GM18867 (cell line): ENCODE measurements around the gene BTBD7.
A peak's percentile ranks its signal among the peaks of the same experiment; 100 is the strongest.
"Not testable (repeated sequence)": the region's sequence is repeated elsewhere in the genome, so short reads cannot be mapped to it uniquely, and the experiment has no call there.

ENCODE experiments used
- ATAC-seq: cut with Tn5 transposase; IDR thresholded peaks from one replicate; pipeline ENCODE4 v1.9.1; 2021; ENCODE audit warnings: mild to moderate bottlenecking, moderate library complexity; ENCODE audit not compliant: unreplicated experiment

BTBD7 gene, protein sequence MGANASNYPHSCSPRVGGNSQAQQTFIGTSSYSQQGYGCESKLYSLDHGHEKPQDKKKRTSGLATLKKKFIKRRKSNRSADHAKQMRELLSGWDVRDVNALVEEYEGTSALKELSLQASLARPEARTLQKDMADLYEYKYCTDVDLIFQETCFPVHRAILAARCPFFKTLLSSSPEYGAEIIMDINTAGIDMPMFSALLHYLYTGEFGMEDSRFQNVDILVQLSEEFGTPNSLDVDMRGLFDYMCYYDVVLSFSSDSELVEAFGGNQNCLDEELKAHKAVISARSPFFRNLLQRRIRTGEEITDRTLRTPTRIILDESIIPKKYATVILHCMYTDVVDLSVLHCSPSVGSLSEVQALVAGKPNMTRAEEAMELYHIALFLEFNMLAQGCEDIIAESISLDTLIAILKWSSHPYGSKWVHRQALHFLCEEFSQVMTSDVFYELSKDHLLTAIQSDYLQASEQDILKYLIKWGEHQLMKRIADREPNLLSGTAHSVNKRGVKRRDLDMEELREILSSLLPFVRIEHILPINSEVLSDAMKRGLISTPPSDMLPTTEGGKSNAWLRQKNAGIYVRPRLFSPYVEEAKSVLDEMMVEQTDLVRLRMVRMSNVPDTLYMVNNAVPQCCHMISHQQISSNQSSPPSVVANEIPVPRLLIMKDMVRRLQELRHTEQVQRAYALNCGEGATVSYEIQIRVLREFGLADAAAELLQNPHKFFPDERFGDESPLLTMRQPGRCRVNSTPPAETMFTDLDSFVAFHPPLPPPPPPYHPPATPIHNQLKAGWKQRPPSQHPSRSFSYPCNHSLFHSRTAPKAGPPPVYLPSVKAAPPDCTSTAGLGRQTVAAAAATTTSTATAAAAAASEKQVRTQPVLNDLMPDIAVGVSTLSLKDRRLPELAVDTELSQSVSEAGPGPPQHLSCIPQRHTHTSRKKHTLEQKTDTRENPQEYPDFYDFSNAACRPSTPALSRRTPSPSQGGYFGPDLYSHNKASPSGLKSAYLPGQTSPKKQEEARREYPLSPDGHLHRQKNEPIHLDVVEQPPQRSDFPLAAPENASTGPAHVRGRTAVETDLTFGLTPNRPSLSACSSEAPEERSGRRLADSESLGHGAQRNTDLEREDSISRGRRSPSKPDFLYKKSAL

GRCh38 chr14:93332853-93333630 is at the start of gene BTBD7:
BTBD7 (minus strand) TSS chr14:93333036; CDS start chr14:93296051, 36,985 bp downstream.
- ATAC-seq, result peak; percentile 82

GRCh38 chr14:93381644-93382043 is 48.8 kb upstream of the BTBD7 start:
- ATAC-seq, result no peak

DNA sequence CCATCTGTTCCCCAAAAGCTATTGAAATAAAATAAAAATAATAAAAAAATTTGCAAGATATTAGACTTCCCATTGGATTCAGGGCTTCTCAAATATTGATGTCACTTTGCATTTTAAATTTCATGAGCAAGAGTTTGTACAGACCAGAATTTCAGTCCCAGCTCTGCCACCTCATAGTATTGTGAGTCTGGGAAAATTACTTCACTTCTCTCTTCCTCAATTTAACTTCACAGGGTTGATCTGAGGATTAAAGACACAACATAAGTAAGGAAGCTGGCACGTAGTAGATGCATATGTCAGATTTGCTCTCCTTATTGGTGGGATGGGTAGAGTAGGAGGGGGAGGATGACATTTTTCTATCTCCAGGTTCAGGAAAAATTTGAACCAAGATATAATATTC is 47.0 kb upstream of the BTBD7 start:
- ATAC-seq, result no peak

GRCh38 chr14:93375673-93376156 is 42.9 kb upstream of the BTBD7 start:
- peak; percentile 97 for ATAC-seq

GRCh38 chr14:93369713-93370266 is 37.0 kb upstream of the BTBD7 start:
- ATAC-seq, result peak; percentile 85

- peak; percentile 16 for ATAC-seq
These were observed 36.3 kb upstream of the BTBD7 start for GRCh38 chr14:93368996-93369712.

- ATAC-seq, result not testable (repeated sequence)
These were observed 22.0 kb upstream of the BTBD7 start for GRCh38 chr14:93354873-93355272.

- ATAC-seq, result no peak
These were observed 15.5 kb upstream of the BTBD7 start for GRCh38 chr14:93348292-93348691.

GRCh38 chr14:93347850-93348249 is 15.0 kb upstream of the BTBD7 start:
- no peak for ATAC-seq

GRCh38 chr14:93346926-93347721 is 14.3 kb upstream of the BTBD7 start, which contains the start of gene COX8C:
COX8C (plus strand) TSS chr14:93347182; CDS start chr14:93347269, 87 bp downstream.
- no peak for ATAC-seq

DNA sequence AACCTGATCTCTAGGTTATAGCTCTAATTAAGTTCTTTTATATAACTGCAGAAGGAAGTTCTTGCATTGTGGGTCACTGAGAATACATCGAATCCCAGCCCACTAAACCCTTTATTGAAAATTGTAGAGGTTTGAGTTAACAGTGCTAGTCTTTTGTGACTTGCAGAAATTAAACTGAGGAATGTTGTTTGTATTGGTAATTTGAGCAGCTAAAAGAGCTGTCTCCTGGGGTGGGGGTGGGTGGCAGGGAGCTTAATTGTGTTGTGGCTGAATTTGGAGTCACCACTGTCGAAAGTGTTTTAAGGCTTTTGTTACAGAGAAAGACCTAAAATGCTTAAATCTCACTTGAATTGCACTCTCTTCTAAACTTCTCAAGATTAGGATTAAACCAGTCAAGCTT is 11.0 kb upstream of the BTBD7 start:
- ATAC-seq, result no peak

- no peak for ATAC-seq
These were observed 10.4 kb upstream of the BTBD7 start for GRCh38 chr14:93343266-93343665.

DNA sequence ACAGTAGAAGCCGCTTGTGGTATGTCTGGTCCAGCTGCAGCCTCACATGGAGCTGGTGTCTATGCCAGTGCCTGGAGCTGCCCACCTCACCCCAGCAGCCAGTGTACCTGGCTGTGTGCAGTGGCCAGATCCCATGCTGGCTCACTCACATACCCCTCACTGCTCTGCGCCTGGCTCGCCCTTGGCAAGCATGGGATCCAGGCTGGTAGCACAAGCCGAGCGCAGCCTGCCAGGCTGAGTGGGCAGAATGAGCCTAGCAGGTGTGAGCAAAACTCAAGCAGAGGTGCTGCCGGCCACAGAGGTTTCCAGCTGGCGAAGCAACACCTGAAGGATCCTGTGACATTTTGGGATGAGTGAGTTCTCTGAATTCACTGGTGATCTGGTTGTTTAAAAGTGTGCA is 5.0 kb upstream of the BTBD7 start:
- ATAC-seq, result no peak

- ATAC-seq, result no peak
These were observed 4.4 kb upstream of the BTBD7 start for GRCh38 chr14:93337143-93337753.

- ATAC-seq, result no peak
These were observed 831 bp upstream of the BTBD7 start for GRCh38 chr14:93333631-93334103.

GRCh38 chr14:93332397-93332852 is 411 bp downstream of the BTBD7 start:
- ATAC-seq, result peak; percentile 63

DNA sequence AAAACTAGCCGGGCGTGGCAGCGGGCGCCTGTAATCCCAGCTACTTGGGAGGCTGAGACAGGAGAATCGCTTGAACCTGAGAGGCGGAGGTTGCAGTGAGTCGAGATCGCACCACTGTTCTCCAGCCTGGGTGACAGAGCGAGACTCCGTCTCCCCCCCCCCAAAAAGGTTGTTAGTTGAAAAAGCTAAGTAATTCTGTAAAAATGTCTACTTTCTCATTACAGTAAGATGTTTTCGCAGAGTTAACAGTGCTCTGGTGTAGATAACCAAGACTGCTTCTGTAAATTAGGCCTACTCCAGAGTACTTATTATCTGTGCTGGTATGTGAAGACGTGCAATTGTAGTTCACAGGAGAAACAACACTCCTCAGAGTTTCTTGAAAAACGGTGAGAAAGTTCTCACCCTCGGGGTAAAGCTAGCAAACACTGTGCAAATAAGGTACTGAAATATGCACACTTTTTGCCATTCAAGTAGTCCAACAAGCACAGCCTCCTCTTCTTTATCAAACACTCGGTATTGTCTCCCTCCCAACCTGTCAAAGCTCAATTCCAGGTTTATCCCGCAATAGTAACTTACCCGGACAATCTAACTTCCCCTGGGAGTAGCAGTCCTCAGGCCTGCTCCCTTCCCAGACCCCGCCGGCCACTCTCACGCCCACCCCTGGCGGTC is 974 bp downstream of the BTBD7 start:
- peak; percentile 1 for ATAC-seq
